H9 (cell line): Measurements from ENCODE around the gene NPIPA1. TPM values are rescaled to one million over a fixed set of nuclear protein-coding genes. Genes with fewer than 3 reads are reported as not detected.

Experiments used
- DNase-seq: peaks from one replicate; pipeline ENCODE4 v3.0.0-alpha.2; 2017
- H2AFZ ChIP-seq: one replicate; pipeline ENCODE4 v1.6.1; 2013; ENCODE audit warnings: mild to moderate bottlenecking, low read length, control low read depth, moderate library complexity
- H2AK5ac ChIP-seq: 2 replicates; pipeline ENCODE4 v1.6.1; 2013; ENCODE audit warnings: low read length, control low read depth, mixed read lengths; ENCODE audit not compliant: insufficient read length
- H2BK120ac ChIP-seq: one replicate; pipeline ENCODE4 v1.6.1; 2013; ENCODE audit warnings: low read depth, mild to moderate bottlenecking, low read length, control low read depth, inconsistent platforms; ENCODE audit not compliant: poor library complexity, severe bottlenecking
- H2BK12ac ChIP-seq: 2 replicates; pipeline ENCODE4 v1.6.1; 2013; ENCODE audit warnings: low read length, control low read depth, mixed read lengths, low read depth; ENCODE audit not compliant: insufficient read length
- H2BK15ac ChIP-seq: 2 replicates; pipeline ENCODE4 v1.6.1; 2013; ENCODE audit warnings: low read depth, low read length, control low read depth
- H2BK20ac ChIP-seq: one replicate; pipeline ENCODE4 v1.6.1; 2013; ENCODE audit warnings: low read depth, mild to moderate bottlenecking, low read length, control low read depth, inconsistent platforms; ENCODE audit not compliant: poor library complexity, severe bottlenecking
- H2BK5ac ChIP-seq: 2 replicates; pipeline ENCODE4 v1.6.1; 2013; ENCODE audit warnings: low read length, control low read depth, mixed read lengths; ENCODE audit not compliant: insufficient read length
- H3K14ac ChIP-seq: 2 replicates; pipeline ENCODE4 v1.6.1; 2013; ENCODE audit warnings: low read length, control low read depth; ENCODE audit not compliant: insufficient read depth
- H3K18ac ChIP-seq: 2 replicates; pipeline ENCODE4 v1.6.1; 2013; ENCODE audit warnings: low read depth, mild to moderate bottlenecking, mixed read lengths, low read length, control low read depth; ENCODE audit not compliant: insufficient read length
- H3K23ac ChIP-seq: 2 replicates; pipeline ENCODE4 v1.6.1; 2013; ENCODE audit warnings: low read length, control low read depth, mixed read lengths, low read depth; ENCODE audit not compliant: insufficient read length
- H3K23me2 ChIP-seq: 2 replicates; pipeline ENCODE4 v1.6.1; 2013; ENCODE audit warnings: low read depth, mild to moderate bottlenecking, mixed read lengths, low read length, control low read depth; ENCODE audit not compliant: insufficient read length, poor library complexity, severe bottlenecking
- H3K27ac ChIP-seq: 2 replicates; pipeline ENCODE4 v1.5.1; 2013; ENCODE audit warnings: low read length, control low read depth, mixed read lengths, low read depth; ENCODE audit not compliant: insufficient read length
- H3K27me3 ChIP-seq: 2 replicates; pipeline ENCODE4 v1.6.1; 2013; ENCODE audit warnings: low read length, control low read depth, inconsistent platforms; ENCODE audit not compliant: insufficient read depth
- H3K4ac ChIP-seq: 2 replicates; pipeline ENCODE4 v1.6.1; 2013; ENCODE audit warnings: low read depth, mild to moderate bottlenecking, control low read depth, inconsistent platforms, low read length, moderate library complexity
- H3K4me1 ChIP-seq: 2 replicates; pipeline ENCODE4 v1.6.1; 2013; ENCODE audit warnings: low read length, control low read depth, inconsistent platforms; ENCODE audit not compliant: insufficient read depth
- H3K4me2 ChIP-seq: 2 replicates; pipeline ENCODE4 v1.6.1; 2013; ENCODE audit warnings: low read length, control low read depth, mixed read lengths; ENCODE audit not compliant: insufficient read length, insufficient read depth
- H3K56ac ChIP-seq: 2 replicates; pipeline ENCODE4 v1.6.1; 2013; ENCODE audit warnings: low read depth, mild to moderate bottlenecking, mixed read lengths, low read length, control low read depth; ENCODE audit not compliant: insufficient read length
- H3K79me1 ChIP-seq: 2 replicates; pipeline ENCODE4 v1.6.1; 2013; ENCODE audit warnings: low read depth, mild to moderate bottlenecking, moderate library complexity, low read length, control low read depth, inconsistent platforms; ENCODE audit not compliant: insufficient read depth, poor library complexity, severe bottlenecking
- H3K79me2 ChIP-seq: 2 replicates; pipeline ENCODE4 v1.6.1; 2013; ENCODE audit warnings: low read length, control low read depth, inconsistent platforms; ENCODE audit not compliant: insufficient read depth
- H3K9ac ChIP-seq: 2 replicates; pipeline ENCODE4 v1.6.1; 2013; ENCODE audit warnings: low read length, control low read depth, mixed read lengths; ENCODE audit not compliant: insufficient read length; ENCODE audit errors: extremely low read depth
- H3K9me3 ChIP-seq: one replicate; pipeline ENCODE4 v1.6.1; 2013; ENCODE audit warnings: low read depth, low read length, inconsistent platforms; ENCODE audit not compliant: control insufficient read depth
- H3T11ph ChIP-seq: one replicate; pipeline ENCODE4 v1.6.1; 2013; ENCODE audit warnings: mild to moderate bottlenecking, low read length, control low read depth, inconsistent platforms
- H4K20me1 ChIP-seq: one replicate; pipeline ENCODE4 v1.6.1; 2013; ENCODE audit not compliant: control insufficient read depth, insufficient read length, insufficient read depth
- H4K5ac ChIP-seq: 2 replicates; pipeline ENCODE4 v1.6.1; 2013; ENCODE audit warnings: low read depth, mild to moderate bottlenecking, mixed read lengths, low read length, control low read depth; ENCODE audit not compliant: insufficient read length
- H4K8ac ChIP-seq: replicated peaks from 2 replicates; pipeline ENCODE4 v1.6.1; 2013; ENCODE audit warnings: low read length, control low read depth, mixed read lengths, low read depth; ENCODE audit not compliant: insufficient read length
- H4K91ac ChIP-seq: 2 replicates; pipeline ENCODE4 v1.6.1; 2013; ENCODE audit warnings: low read depth, mild to moderate bottlenecking, moderate library complexity, mixed read lengths, low read length, control low read depth; ENCODE audit not compliant: insufficient read length
- H3K27ac Mint-ChIP-seq, 3 experiments: 2 replicates in 2 of 3; 3 replicates in 1 of 3; pipeline ENCODE4 v1.8.0; 2020 to 2021; ENCODE audit warnings: mixed read lengths in 3 of 3, mild to moderate bottlenecking in 1 of 3, moderate library complexity in 1 of 3
- H3K27me3 Mint-ChIP-seq: 2 replicates; pipeline ENCODE4 v1.8.0; 2021; ENCODE audit warnings: low read depth, mild to moderate bottlenecking, moderate library complexity, mixed read lengths
- H3K36me3 Mint-ChIP-seq, 3 experiments: 2 replicates in 2 of 3; 3 replicates in 1 of 3; pipeline ENCODE4 v1.8.0; 2020 to 2021; ENCODE audit warnings: low read depth in 3 of 3, mixed read lengths in 3 of 3; ENCODE audit not compliant: insufficient read depth in 1 of 3
- H3K4me1 Mint-ChIP-seq, 2 experiments: 2 replicates each; pipeline ENCODE4 v1.8.0; 2020; ENCODE audit warnings: mixed read lengths in 2 of 2
- H3K4me3 Mint-ChIP-seq, 2 experiments: 2 replicates in 1 of 2; 3 replicates in 1 of 2; pipeline ENCODE4 v1.8.0; 2020 to 2021; ENCODE audit warnings: mild to moderate bottlenecking in 2 of 2, mixed read lengths in 2 of 2, moderate library complexity in 1 of 2
- H3K9me3 Mint-ChIP-seq, 2 experiments: 2 replicates in 1 of 2; 3 replicates in 1 of 2; pipeline ENCODE4 v1.8.0; 2020; ENCODE audit warnings: mild to moderate bottlenecking in 2 of 2, mixed read lengths in 2 of 2, moderate library complexity in 1 of 2
- WGBS: extraction: QIAGEN DNeasy Blood & Tissue Kit; methylation state at CpG from one replicate; pipeline ENCODE4 v1.1.7; 2013; ENCODE audit warnings: missing lambda C conversion rate, low lambda C conversion rate, mixed read lengths; ENCODE audit not compliant: insufficient read length; ENCODE audit errors: extremely low coverage; 5-methylcytosine and 5-hydroxymethylcytosine counted together
- total RNA-seq: library from RNA; stranded (reverse); gene quantifications from 2 replicates; pipeline ENCODE4 v1.2.1, GENCODE V29; 2021
- TF ChIP-seq, protein P1 (sequence below): fragments of 200-600 bp; sonication (generic); conservative IDR thresholded peaks from 3 replicates; pipeline ENCODE4 v1.8.0; 2021; ENCODE audit warnings: antibody characterized with exemption, mild to moderate bottlenecking

NPIPA1 gene
- total RNA-seq, 1 experiment from 2014 or later: 130 TPM

- H3K14ac ChIP-seq: no peak overlapping the region
- no peak overlapping the region for H3K4me2 ChIP-seq
- H3T11ph ChIP-seq: no peak overlapping the region
- H3K23me2 ChIP-seq: no peaks in the 10 kb centered on the region
- H2AFZ ChIP-seq: no peak overlapping the region
- Mint-ChIP-seq H3K27ac (no peak overlapping the region; a peak in 2 of 7 replicates), H3K4me3 (no peak overlapping the region), H3K9me3 (peaks cover 0 to 3% of the 10 kb centered on the region in 2 experiments; a peak in 3 of 5 replicates), H3K36me3 (no peaks in the 10 kb centered on the region), H3K4me1 (peaks cover 4% of the 10 kb centered on the region in 2 experiments; a peak in 1 of 4 replicates), H3K27me3 (peaks cover 2% of the 10 kb centered on the region; the same call in 1 of the 2 replicates)
- H2BK15ac ChIP-seq: no peak overlapping the region
- no peak overlapping the region for H4K8ac ChIP-seq
- H3K18ac ChIP-seq: no peak overlapping the region
- H3K27me3 ChIP-seq: no peaks in the 10 kb centered on the region
- H3K56ac ChIP-seq: no peak overlapping the region
- H2BK120ac ChIP-seq: no peak overlapping the region
- H3K23ac ChIP-seq: no peak overlapping the region
- H3K79me2 ChIP-seq: no peaks in the 10 kb centered on the region
- no peak overlapping the region for H4K91ac ChIP-seq
- no peaks in the 10 kb centered on the region for H3K79me1 ChIP-seq
- H2BK20ac ChIP-seq: no peak overlapping the region
- no peak overlapping the region for H3K27ac ChIP-seq
- no peak overlapping the region for H2BK5ac ChIP-seq
- H2BK12ac ChIP-seq: no peak overlapping the region
- no peak overlapping the region for H3K4ac ChIP-seq
- H4K5ac ChIP-seq: no peak overlapping the region
- no CpG with 5 or more reads among the region's 11 CpGs for WGBS
- no peaks in the 10 kb centered on the region for H3K9me3 ChIP-seq
- TF ChIP-seq, protein P1, sequence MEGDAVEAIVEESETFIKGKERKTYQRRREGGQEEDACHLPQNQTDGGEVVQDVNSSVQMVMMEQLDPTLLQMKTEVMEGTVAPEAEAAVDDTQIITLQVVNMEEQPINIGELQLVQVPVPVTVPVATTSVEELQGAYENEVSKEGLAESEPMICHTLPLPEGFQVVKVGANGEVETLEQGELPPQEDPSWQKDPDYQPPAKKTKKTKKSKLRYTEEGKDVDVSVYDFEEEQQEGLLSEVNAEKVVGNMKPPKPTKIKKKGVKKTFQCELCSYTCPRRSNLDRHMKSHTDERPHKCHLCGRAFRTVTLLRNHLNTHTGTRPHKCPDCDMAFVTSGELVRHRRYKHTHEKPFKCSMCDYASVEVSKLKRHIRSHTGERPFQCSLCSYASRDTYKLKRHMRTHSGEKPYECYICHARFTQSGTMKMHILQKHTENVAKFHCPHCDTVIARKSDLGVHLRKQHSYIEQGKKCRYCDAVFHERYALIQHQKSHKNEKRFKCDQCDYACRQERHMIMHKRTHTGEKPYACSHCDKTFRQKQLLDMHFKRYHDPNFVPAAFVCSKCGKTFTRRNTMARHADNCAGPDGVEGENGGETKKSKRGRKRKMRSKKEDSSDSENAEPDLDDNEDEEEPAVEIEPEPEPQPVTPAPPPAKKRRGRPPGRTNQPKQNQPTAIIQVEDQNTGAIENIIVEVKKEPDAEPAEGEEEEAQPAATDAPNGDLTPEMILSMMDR: no peak
- no peaks in the 10 kb centered on the region for H3K4me1 ChIP-seq
- no peaks in the 10 kb centered on the region for H4K20me1 ChIP-seq
- no peak for DNase-seq
- H2AK5ac ChIP-seq: no peak overlapping the region
- no peak overlapping the region for H3K9ac ChIP-seq
Measured at GRCh38 chr16:14961405-14962186, 24.4 kb downstream of the NPIPA1 start.
